HG02798 (cell line): ENCODE measurements around the gene PORCN.

Experiments
- ATAC-seq: cut with Tn5 transposase; IDR thresholded peaks from one replicate; pipeline ENCODE4 v1.9.1; 2021; ENCODE audit warnings: mild to moderate bottlenecking; ENCODE audit not compliant: unreplicated experiment, poor library complexity

PORCN gene

DNA sequence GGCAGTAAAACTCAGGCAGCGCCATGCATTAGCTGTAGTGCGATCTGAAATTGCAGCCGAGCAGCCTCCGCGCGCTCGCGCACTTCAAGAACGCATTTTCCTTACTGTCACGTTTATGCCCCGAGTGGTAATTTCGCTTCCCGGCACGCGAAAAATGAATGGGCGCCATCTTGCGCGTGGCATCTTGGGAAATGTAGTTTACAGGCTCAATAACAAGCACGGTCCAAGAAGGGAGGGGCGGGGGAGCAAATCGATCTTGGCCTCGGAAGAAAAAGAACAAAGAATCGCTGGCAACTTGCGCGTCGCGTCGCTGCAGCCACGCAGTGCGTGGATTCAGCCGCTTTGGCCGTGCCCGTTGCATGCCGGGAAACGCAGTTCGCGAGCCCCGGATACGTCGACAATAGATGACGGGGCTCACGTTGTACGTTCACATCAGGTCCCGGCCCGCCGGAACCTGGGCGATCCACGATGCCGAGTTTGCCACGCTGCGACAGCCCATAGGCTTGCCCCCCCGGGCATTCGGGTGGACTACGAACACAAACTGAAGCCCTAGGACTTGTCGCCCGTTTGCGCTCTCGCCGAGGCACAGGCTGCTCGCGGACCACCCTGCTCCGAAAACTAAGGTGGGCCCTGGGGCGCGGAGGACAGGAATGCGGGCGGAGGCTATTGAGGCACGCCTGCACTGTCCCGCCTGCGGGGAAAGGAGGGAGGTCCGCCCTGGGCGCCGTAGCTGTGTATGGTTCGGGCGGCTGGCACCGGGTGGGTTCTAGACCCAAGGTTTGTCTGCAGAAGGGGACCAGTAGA, 32.8 kb upstream of the PORCN start, which contains the start of gene FTSJ1:
TSS of gene FTSJ1 (plus strand) at position 426 of the 804 bp plus-strand sequence. CDS start 1,849 bp downstream, outside the sequence.
- ATAC-seq: peak; percentile 95

DNA sequence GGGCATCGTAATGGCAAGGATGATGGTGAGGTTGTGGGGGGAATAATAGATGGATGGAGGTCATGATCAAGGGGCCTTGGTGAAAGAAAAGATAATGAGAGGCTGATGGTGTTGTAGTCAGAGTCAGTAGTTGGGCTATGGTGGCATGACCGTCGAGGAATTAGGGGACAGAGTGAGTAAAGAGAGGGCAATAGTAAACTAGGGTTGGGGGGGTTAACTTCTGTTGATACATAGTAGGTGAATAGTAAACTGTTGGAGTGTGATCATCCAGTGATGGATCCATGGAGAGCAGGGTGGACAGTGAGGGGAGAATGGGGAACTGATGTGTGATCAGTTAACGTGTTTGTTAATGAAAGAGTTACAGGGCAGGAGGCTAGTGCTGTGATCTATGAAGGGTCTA, 31.9 kb upstream of the PORCN start:
- ATAC-seq: no peak

DNA sequence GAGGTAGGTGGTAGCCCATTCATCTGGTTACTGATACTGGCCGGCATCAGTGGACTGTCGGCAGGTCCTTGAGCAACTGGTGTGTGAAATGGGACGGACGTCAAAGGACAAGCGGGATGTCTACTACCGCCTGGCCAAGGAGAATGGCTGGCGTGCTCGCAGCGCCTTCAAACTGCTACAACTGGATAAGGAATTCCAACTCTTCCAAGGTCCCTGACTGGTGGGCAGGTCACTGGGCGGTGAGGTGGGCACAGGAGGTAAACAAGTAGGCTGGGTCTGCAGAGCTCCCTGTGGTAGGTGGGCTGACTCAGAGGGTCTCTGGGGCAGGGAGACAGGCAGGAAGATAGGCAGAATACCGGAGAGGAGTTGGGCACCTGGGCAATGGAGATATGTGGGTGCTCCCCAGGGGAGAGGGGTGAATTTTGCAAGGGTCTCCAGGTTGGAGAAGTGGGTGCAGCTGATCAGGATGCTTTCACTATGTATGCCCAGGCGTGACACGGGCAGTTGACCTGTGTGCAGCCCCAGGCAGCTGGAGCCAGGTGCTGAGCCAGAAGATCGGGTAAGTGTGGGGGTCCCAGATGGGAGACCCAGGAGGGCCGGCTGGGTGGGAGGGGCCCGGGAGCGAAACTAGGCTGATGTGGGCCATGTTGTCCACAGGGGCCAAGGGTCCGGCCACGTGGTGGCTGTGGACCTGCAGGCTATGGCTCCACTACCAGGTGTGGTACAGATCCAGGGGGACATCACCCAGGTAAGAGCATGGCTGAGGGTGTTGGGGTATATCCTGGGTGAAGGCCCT, 30.6 kb upstream of the PORCN start:
- no peak for ATAC-seq

DNA sequence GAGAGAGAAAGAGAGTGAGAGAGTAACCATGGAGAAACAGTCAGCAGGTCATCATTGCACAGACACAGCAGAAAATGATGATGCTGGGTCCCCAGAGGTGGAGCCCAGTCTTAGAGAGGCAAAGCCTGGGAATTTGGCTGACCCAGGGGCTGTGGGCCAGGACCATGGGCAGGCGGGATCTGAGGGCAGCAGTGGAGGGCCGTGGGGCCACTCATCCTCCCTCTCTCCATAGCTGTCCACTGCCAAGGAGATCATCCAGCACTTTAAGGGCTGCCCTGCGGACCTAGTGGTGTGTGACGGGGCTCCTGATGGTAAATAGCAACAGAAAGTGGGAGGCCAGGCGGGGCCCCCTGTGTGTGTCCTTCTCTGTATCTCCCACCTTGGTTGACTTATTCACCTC, 30.0 kb upstream of the PORCN start:
- no peak for ATAC-seq

DNA sequence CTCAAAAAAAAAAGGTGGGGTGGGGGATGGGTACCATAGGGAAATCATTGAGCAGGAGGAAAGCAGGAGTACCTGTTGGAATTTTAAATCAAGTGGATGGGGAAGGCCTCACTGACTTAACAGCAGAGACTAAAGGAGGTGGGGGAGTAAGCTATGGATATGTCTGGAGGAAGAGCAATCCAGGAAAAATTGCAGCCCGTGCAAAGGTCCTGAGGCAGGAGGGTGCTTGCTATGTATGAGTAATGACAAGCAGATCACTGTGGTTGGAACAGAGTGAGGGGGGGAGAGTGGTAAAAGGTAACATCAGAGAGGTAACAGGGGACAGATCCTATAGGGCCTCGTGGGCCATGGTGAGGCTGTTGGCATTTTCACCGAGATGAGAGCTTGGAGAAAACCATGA, 28.6 kb upstream of the PORCN start:
- no peak for ATAC-seq

DNA sequence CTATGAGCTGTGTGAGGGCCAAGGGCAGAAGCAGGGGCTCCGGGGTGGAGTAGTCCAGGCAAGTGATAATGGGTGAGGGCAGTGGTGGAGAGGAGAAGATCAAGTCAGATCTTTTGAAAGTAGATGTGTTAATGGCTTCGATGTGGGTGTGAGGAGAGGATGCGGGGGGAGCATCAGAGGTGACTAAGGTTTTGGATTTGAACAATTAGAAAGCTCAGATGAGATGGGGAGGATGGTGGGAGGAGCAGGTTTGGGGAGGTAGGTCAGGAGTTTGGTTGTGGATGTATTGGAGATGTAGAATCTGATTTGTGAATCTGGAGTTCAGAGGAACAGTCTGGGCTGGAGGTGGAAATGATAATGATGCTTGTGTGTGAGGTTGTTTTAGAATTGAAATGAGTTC, 28.2 kb upstream of the PORCN start:
- no peak for ATAC-seq

DNA sequence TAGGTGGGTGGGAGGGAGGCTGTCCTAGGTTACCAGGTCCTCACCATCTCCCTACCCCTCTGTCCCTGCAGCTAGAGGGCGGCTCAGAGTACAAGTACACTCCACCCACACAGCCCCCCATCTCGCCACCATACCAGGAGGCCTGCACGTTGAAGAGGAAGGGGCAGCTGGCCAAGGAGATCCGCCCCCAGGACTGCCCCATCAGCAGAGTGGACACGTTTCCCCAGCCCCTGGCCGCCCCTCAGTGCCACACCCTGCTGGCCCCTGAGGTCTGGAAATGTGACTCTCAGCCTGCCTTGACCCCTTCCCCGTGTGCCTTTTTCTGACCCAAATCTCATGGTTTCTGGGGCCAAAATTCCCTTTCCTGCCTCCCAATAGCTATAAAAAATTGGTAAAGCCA, 26.3 kb upstream of the PORCN start:
- no peak for ATAC-seq

DNA sequence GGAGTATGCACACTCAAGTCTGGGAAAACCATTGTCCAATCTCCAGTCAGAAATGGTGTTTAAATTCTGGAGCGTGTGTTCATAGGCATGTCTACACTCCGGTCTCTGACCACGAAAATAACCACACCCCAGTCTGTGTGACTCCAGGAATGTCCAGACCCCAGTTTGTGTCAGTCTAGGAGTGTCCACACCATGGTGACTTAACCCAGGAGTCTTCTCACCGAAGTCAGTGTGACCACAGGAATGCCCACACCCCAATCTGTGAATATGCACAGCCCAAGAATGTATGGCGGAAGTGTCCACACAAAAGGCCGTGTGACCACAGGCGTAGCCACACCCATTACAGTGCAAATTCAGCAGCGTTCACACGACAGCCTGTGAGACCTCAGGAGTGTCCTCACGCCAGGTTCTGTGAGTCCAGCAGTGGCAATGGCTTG, 21.4 kb upstream of the PORCN start:
- no peak for ATAC-seq

DNA sequence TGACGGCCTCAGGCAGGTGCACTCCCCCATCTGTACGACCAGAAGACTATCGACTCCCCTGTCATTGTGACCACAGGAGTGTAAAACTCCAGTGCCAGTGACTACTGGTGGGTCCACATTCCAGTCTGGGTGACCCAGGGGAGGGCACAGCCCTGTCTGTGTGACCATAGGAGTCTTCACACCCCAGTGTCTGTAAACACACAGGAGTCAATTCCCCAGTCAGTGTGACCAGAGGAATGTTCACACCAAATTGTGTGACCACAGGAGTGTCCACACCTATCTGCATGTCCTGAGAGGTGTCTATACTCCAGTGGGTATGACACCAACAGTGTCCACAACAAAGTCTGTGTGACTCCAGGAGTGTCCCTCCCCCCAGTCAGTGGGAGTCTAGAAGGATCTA, 20.8 kb upstream of the PORCN start:
- no peak for ATAC-seq

DNA sequence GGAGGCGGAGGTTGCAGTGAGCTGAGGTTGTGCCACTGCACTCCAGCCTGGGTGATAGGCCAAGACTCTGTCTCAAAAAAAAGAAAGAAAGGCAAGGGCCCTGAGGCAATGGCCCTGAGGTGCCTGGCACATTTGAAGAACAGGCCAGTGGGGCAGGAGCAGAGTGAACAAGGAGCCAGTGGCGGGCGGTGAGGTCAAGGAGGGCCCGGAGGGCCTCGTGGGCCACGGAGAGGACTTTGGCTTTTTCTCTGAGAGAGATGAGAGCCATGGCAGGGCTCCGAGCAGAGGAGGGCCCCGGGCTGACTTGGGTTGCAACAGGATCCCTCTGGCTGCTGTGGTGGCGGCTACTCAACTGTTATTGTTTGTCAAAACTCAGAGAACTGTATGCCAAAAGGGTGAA, 19.5 kb upstream of the PORCN start:
- ATAC-seq: no peak

DNA sequence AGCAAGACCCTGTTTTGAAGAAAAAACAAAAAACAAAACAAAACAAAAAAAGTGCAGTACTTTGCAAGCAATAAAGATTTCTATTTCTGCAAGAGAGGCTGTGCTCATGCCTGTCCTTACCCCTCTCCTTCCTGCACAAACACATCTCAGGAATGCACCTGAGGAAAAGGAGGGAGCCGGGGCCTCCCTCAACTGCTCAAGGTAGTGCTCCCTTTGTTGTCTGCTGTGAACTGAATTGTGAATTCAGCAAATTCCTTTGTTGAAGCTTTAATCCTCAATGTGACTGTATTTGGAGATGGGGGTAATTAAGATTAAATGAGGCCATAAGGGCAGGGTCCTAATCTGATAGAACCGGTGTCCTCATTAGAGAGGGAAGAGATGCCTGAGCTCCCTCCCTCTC, 18.9 kb upstream of the PORCN start:
- ATAC-seq: no peak

DNA sequence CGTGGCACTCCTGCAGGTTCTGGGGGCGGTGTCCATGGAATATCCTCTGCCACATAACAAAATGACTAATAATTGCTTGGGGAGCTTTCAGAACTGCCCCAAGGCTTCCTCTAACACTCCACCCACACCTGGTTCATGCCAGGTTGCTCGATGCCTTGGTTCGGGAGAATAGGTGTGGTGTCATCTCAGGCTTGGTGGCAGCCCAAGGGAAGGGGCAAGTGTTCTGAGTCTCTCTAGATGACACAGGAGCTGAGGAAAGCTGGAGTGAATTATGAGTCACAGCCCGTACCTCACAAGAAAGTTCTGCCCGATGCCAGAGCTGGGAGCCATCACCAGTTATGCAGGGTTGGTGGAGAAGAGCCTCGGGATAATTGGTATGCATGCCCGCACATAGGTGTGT, 18.1 kb upstream of the PORCN start:
- no peak for ATAC-seq

DNA sequence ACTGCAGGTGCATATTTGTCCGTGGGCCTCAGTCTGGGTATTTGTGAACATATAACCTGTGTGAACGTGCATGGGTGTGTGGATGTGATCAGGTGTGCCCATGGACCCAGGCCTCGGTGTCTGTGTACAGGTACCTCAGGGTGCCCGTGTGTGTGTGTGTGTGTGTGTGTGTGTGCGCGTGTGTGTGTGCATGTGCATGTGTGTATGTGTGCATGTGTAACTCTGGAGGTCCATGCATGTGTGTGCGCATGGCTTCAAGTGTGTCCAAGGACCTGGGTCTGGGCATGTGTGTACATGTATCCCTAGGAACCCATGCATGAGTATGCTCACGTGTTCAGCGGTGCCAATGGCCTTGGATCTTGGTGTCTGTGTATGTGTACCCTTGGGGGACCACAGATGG, 17.0 kb upstream of the PORCN start:
- ATAC-seq: no peak

DNA sequence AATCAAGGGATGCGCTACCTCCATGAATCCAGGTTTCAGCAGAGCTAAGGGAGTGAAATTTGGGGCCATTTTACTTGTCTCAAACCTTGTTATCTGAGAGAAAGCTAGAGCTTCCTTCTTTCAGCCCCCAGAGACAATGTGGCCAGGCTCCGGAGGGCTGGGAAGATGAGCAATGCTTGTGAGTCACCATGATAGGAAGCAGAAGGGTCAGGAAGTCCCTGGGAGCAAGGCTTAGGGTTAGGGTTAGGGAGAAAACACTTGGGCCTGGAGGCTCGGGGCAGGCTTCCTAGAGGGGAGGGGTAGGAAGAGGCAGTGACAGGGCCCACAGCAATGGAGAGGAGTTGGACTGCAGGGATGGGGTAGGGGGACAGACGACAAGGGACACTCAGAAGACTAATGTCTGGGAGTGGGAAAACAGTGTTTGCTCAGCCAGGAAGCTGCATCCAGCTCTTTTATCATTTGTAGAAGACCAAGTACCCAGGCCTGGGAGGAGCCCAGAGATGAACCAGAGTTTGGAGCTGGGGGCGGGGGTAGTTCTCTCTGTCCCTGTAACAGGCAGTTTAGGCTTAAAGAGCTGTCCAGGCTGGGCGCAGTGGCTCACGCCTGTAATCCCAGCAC, 16.4 kb upstream of the PORCN start:
- no peak for ATAC-seq

DNA sequence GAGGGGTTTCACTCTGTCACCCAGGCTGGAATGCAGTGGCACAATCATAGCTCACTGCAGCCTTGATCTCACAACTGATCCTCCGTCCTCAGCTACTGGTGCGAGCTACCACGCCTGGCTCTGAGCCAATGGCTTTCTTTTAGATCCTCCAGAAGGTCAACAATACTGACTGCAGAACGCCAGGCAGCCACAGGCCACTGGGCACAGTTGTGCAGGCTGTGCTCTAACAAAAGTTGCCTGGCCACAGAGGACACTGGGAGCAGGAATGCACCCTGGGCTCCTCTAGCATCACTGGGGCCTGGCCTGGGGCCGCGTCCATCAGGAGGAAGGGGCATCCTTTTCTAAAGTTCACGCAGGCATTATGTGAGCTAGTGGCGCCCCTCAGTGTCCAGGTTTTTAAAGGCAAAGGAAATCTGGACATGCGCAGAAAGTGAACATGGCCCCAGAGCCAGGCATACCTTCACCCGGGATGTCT, 14.9 kb upstream of the PORCN start:
- ATAC-seq: no peak

DNA sequence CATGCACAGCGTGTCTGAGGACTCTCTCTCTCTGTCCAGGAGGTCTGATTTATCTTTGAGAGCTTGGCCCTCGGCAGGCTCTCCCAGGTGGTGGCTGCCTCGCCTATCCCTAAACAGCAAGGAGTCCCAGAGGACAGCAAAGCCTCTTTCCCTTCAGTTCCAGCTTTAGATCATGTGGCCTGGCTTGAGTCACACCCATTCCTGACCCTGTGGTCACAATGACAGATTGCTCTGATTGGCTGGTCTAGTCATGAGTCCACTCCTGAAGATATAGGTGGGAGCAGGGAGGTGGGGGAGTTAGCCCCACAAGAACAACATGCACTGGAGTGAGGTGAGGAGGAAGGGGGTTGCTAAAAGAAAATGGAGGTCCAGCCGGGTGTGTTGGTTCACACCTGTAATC, 12.1 kb upstream of the PORCN start:
- no peak for ATAC-seq

DNA sequence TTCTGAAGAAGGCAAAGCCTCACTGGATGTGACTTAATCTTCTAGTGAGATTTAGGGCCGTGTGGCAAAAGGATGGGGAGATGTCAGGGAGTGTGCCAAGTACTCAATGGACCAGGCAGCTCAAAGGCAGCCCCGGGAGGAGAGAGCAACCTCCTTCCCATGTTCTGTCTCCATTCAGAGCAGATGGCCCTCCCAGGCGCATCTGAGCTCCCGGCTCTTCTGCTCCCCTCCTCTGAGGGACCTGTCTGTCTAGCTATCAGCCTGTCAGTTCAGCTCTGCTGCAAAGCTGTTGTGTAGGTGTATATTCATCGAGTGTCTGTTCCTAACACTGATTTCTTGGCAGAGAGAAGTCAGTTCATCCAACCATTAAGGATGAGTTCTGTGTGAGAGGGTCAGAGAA, 10.9 kb upstream of the PORCN start:
- ATAC-seq: no peak

DNA sequence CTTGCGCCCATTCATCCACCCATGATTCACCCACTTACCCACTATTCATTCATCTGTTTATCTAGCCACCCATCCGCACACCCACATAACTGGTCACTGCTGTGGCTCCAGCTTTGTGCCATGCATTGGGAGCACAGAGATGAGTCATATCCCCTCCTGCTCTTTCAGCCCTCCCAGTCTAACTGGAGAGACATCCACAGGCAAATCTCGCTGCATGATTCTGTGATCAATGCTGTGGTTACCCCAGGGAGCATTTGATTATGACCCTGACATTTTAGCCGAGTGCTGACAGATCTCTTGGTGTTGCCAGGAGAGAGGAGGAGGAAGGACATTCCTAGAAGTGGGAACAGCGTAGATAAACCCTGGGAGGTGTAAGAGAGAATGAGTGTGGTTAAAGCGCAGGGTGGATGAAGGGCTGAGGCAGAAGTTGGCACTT, 10.4 kb upstream of the PORCN start:
- ATAC-seq: no peak

DNA sequence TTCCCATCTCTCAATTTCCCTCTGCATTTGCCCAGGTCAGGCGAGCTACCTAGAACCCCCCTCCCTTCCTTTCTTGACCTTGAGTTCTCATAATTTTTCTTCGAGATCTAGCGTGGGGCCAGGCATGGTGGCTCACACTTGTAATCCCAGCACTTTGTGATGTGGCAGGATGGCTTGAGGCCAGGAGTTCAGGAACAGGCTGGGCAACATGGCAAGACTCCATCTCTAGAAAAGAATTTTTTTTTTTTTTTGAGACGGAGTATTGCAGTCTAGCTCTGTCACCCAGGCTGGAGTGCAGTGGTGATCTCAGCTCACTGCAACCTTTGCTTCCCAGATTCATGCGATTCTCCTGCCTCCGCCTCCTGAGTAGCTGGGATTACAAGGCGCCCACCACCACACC, 4.5 kb upstream of the PORCN start:
- ATAC-seq: no peak

DNA sequence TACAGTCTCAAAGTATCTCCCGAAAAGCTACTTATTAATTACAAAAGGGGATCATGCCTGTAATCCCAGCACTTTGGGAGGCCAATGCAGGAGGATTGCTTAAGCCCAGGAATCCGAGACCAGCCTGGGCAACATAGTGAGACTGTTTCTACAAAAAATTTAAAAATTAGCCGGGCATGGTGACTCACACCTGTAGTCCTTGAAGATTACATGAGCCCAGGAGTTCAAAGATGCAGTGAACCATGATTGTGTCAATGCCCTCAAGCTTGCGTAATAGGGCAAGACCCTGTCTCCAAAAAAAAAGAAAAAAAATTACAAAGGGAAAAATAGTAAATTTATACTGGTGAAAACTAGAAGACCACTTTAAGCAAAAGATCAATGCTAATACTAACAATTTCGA, 3.3 kb upstream of the PORCN start:
- ATAC-seq: no peak

DNA sequence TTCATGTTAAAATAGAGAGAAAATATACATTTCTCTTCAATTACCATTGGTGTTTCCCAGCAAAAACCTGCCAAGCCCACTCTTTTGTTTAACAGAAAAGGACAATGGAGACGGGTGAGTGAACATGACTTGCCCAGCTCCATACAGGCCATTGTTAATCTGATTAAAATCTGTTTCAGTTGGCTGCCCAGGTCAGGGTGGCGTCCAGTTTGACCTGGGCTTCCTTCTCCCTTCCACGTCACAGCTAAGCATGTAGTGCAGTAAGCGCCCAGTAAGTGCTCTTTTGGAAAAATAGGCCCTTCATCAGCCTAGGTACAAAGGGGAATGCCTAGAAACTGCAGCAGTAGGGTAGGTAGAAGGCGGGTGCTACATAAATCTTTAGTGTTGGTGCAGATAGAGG, 1.5 kb upstream of the PORCN start:
- ATAC-seq: no peak
